OCI-LY1 (cell line): ENCODE measurements around the gene CALR3.

Experiments used
- H2AFZ ChIP-seq: fragments of 200-600 bp; sonication (generic), shearing (Covaris generic); 2 replicates; pipeline ENCODE4 v1.6.0; 2014; ENCODE audit warnings: antibody characterized with exemption, mild to moderate bottlenecking, low read length
- H3F3A ChIP-seq: fragments of 200-600 bp; sonication (generic), shearing (Covaris generic); 2 replicates; pipeline ENCODE4 v1.6.0; 2014; ENCODE audit warnings: mild to moderate bottlenecking, antibody characterized with exemption, low read length, moderate library complexity; ENCODE audit not compliant: insufficient read depth
- H3K27ac ChIP-seq: fragments of 200-600 bp; sonication (generic); 2 replicates; pipeline ENCODE4 v1.5.1; 2014; ENCODE audit warnings: low read length, mixed run types, mild to moderate bottlenecking, low read depth; ENCODE audit not compliant: poor library complexity, severe bottlenecking
- H3K27me3 ChIP-seq: fragments of 200-600 bp; sonication (generic); 2 replicates; pipeline ENCODE4 v1.6.0; 2014; ENCODE audit warnings: antibody characterized with exemption, mild to moderate bottlenecking, low read length, moderate library complexity; ENCODE audit not compliant: insufficient read depth
- H3K36me3 ChIP-seq: fragments of 200-600 bp; sonication (generic); 2 replicates; pipeline ENCODE4 v1.6.1; 2014; ENCODE audit warnings: mild to moderate bottlenecking, antibody characterized with exemption, low read length, moderate library complexity, mixed read lengths; ENCODE audit not compliant: insufficient read depth
- H3K4me1 ChIP-seq: fragments of 200-600 bp; sonication (generic); 2 replicates; pipeline ENCODE4 v1.5.1; 2014; ENCODE audit warnings: mild to moderate bottlenecking, low read length, moderate library complexity; ENCODE audit not compliant: insufficient read depth, severe bottlenecking
- H3K4me2 ChIP-seq: fragments of 200-600 bp; sonication (generic), shearing (Covaris generic); 2 replicates; pipeline ENCODE4 v1.6.1; 2014; ENCODE audit warnings: low read length
- H3K4me3 ChIP-seq: fragments of 200-600 bp; sonication (generic); 2 replicates; pipeline ENCODE4 v1.5.1; 2014; ENCODE audit warnings: low read length, low read depth, mild to moderate bottlenecking, mixed read lengths; ENCODE audit not compliant: poor library complexity, severe bottlenecking
- H3K79me2 ChIP-seq: fragments of 200-600 bp; shearing (Covaris generic); 2 replicates; pipeline ENCODE4 v1.6.1; 2016; ENCODE audit warnings: mixed run types, low read length, mixed read lengths; ENCODE audit not compliant: insufficient read depth
- H3K9ac ChIP-seq: fragments of 200-600 bp; sonication (generic), shearing (Covaris generic); 2 replicates; pipeline ENCODE4 v1.6.1; 2014; ENCODE audit warnings: mild to moderate bottlenecking, low read length, mixed read lengths
- H3K9me2 ChIP-seq: fragments of 200-600 bp; sonication (generic), shearing (Covaris generic); 2 replicates; pipeline ENCODE4 v1.6.1; 2014; ENCODE audit warnings: low read depth, mild to moderate bottlenecking, low read length, mixed read lengths
- H3K9me3 ChIP-seq: fragments of 200-600 bp; shearing (Covaris generic); 2 replicates; pipeline ENCODE4 v1.6.1; 2014; ENCODE audit warnings: low read length, mixed read lengths
- H4K20me1 ChIP-seq: fragments of 200-600 bp; sonication (generic), shearing (Covaris generic); 2 replicates; pipeline ENCODE4 v1.6.0; 2016; ENCODE audit warnings: mild to moderate bottlenecking, low read length; ENCODE audit not compliant: insufficient read depth
- EZH2 ChIP-seq: fragments of 200-600 bp; sonication (generic), shearing (Covaris generic); IDR thresholded peaks from 2 replicates; pipeline ENCODE4 v1.8.0; 2017; ENCODE audit warnings: borderline replicate concordance, mixed run types, mild to moderate bottlenecking, antibody characterized with exemption, low read length, moderate library complexity, mixed read lengths
- TF ChIP-seq, protein P1 (sequence below): fragments of 200-600 bp; sonication (generic), shearing (Covaris generic); IDR thresholded peaks from 2 replicates; pipeline ENCODE4 v1.5.1; 2017; ENCODE audit warnings: mild to moderate bottlenecking, antibody characterized with exemption, low read length, moderate library complexity, mixed read lengths

The CALR3 gene

DNA sequence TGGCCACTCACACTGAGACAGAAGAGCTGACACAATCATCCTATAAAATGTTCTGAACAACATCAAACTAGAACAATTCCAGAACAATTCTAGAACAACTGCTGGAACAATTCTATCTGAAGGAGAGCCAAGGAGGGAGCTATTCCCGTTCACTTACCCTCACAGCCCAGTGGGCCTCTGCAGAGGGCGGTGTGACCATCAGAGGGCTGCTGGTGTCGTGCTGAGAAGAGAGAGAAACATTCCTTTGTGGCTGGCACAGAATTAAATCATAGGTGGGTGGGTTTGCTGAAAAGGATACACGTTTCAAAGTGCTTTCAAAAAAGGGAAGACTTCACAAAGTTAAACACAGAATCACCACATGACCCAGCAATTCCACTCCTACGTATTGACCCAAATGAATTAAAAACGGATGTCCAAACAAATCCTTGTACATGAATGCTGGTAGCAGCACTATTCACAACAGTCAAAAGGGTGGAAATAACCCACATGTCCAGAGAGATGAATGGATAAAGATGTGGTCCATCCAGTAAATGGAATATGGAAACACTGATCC is 59.1 kb downstream of the CALR3 start:
- peak overlapping the region; percentile 61 for H3K27ac ChIP-seq
- no peaks in the 10 kb centered on the region for H3K9me2 ChIP-seq
- no peaks in the 10 kb centered on the region for H3K27me3 ChIP-seq
- no peaks in the 10 kb centered on the region for H3K9me3 ChIP-seq
- H3K4me1 ChIP-seq, result peaks cover 28% of the 10 kb centered on the region
- H3F3A ChIP-seq, result peaks cover 1% of the 10 kb centered on the region; the same call in 1 of the 2 replicates
- TF ChIP-seq, protein P1, sequence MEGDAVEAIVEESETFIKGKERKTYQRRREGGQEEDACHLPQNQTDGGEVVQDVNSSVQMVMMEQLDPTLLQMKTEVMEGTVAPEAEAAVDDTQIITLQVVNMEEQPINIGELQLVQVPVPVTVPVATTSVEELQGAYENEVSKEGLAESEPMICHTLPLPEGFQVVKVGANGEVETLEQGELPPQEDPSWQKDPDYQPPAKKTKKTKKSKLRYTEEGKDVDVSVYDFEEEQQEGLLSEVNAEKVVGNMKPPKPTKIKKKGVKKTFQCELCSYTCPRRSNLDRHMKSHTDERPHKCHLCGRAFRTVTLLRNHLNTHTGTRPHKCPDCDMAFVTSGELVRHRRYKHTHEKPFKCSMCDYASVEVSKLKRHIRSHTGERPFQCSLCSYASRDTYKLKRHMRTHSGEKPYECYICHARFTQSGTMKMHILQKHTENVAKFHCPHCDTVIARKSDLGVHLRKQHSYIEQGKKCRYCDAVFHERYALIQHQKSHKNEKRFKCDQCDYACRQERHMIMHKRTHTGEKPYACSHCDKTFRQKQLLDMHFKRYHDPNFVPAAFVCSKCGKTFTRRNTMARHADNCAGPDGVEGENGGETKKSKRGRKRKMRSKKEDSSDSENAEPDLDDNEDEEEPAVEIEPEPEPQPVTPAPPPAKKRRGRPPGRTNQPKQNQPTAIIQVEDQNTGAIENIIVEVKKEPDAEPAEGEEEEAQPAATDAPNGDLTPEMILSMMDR, result no peak
- no peak for TF ChIP-seq EZH2
- no peaks in the 10 kb centered on the region for H3K79me2 ChIP-seq
- peaks cover 67% of the 10 kb centered on the region for H3K36me3 ChIP-seq
- no peak overlapping the region for H3K9ac ChIP-seq
- H3K4me3 ChIP-seq, result no peak overlapping the region
- no peak overlapping the region for H2AFZ ChIP-seq
- peak overlapping the region; percentile 23; the same call in 1 of the 2 replicates for H3K4me2 ChIP-seq
- H4K20me1 ChIP-seq, result no peaks in the 10 kb centered on the region

GRCh38 chr19:16435999-16436650 is 59.8 kb downstream of the CALR3 start:
- Histone ChIP-seq H3K36me3 (peaks cover 73% of the 10 kb centered on the region), H3K27ac (peak overlapping the region; percentile 61), H3K9ac (no peak overlapping the region)

DNA sequence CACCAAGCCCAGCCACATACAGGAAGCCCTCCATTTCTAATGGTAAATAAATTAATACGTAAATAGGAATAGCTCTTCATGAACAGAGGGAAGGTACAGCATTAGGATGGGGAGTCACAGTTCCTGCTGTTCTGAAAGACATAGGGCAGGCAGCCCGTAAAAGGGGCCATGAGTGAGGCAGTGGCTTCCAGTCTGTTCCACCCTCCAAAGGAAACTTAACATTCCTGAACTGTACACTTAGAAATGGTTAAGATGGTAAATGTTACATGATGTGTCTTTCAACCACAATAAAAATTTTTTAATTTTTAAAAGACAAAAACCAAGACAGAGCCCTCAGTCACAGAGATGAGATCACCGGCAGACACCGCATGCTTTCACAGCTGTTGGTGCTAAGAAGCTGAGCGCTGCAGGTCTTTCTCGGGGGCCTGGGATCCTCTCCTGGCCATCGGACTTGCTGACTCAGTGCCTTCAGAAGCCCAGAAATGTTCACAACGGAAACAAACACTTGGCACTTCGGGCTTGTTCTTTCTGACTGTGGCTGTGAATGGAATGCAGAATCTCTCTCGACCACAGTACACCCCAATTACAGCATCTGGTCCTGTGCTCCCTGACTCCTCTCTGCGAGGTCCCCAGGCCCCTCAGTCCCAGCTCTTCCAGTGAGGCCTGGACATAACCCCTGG is 60.6 kb downstream of the CALR3 start:
- no peaks in the 10 kb centered on the region for H3F3A ChIP-seq
- no peak overlapping the region for H3K4me2 ChIP-seq
- H3K9me3 ChIP-seq, result no peaks in the 10 kb centered on the region
- H2AFZ ChIP-seq, result no peak overlapping the region
- H3K9me2 ChIP-seq, result no peaks in the 10 kb centered on the region
- TF ChIP-seq, protein P1, result no peak
- TF ChIP-seq EZH2, result no peak
- H4K20me1 ChIP-seq, result no peaks in the 10 kb centered on the region
- H3K36me3 ChIP-seq, result peaks cover 72% of the 10 kb centered on the region
- H3K4me3 ChIP-seq, result no peak overlapping the region
- no peak overlapping the region for H3K9ac ChIP-seq
- no peaks in the 10 kb centered on the region for H3K79me2 ChIP-seq
- peaks cover 22% of the 10 kb centered on the region for H3K4me1 ChIP-seq
- H3K27me3 ChIP-seq, result no peaks in the 10 kb centered on the region
- peak overlapping the region; percentile 61 for H3K27ac ChIP-seq

More at GRCh38 chr19:16435999-16436650, 59.8 kb downstream of the CALR3 start:
- Histone ChIP-seq H3F3A (no peaks in the 10 kb centered on the region), H3K4me1 (peaks cover 22% of the 10 kb centered on the region), H3K4me2 (peak overlapping the region; percentile 23; the same call in 1 of the 2 replicates), H3K79me2 (no peaks in the 10 kb centered on the region), H3K27me3 (no peaks in the 10 kb centered on the region), H3K9me2 (no peaks in the 10 kb centered on the region), H4K20me1 (no peaks in the 10 kb centered on the region), H3K9me3 (no peaks in the 10 kb centered on the region), H2AFZ (no peak overlapping the region), H3K4me3 (no peak overlapping the region)
- TF ChIP-seq EZH2, result no peak
- TF ChIP-seq, protein P1, result no peak
